Testis (tissue), 3 donors: ENCODE data around the gene ABCA4. TPM values are rescaled to one million over a fixed set of nuclear protein-coding genes. Genes with fewer than 3 reads are reported as not detected.

Experiments used
- DNase-seq: peaks from one replicate; pipeline ENCODE4 v3.0.0-alpha.2; 2019
- H3K27ac ChIP-seq, 2 donors: fragments of 200-600 bp; sonication (generic); one replicate each; pipeline ENCODE4 v1.5.1; 2019
- H3K27me3 ChIP-seq: fragments of 200-600 bp; sonication (generic); one replicate; pipeline ENCODE4 v1.5.1; 2019
- H3K36me3 ChIP-seq: fragments of 200-600 bp; sonication (generic); one replicate; pipeline ENCODE4 v1.5.1; 2017; ENCODE audit warnings: low read depth; ENCODE audit errors: missing control alignments
- H3K4me1 ChIP-seq: fragments of 200-600 bp; sonication (generic); one replicate; pipeline ENCODE4 v1.5.1; 2019
- H3K4me3 ChIP-seq, 2 donors: fragments of 200-600 bp; sonication (generic); one replicate each; pipeline ENCODE4 v1.5.1; 2017 to 2019
- H3K9me3 ChIP-seq: fragments of 200-600 bp; sonication (generic); one replicate; pipeline ENCODE4 v1.5.1; 2017
- POLR2A ChIP-seq: fragments of 450-650 bp; IDR thresholded peaks from one replicate; pipeline ENCODE4 v1.6.1; 2017; ENCODE audit warnings: antibody characterized with exemption, mild to moderate bottlenecking, moderate library complexity
- WGBS, 2 donors: methylation state at CpG; one replicate each; pipeline ENCODE4 v1.1.5; 2018; 5-methylcytosine and 5-hydroxymethylcytosine counted together
- intact Hi-C: fragments of 100-400 bp; cut with DNase I; formaldehyde crosslinking; loops from one replicate; pipeline ENCODE4 v1.15.1; 2023; ENCODE audit warnings: low total_unique reads
- polyA plus RNA-seq: library from polyadenylated mRNA; stranded (reverse); fragments of 350-450 nt; fragmentation: Illumina TruSeq; extraction: RNeasy Lipid Tissue Mini Kit (QIAGEN cat#74804); gene quantifications from one replicate; pipeline ENCODE4 v1.2.3, GENCODE V29; 2014; ENCODE audit warnings: low read depth, low replicate concordance; ENCODE audit not compliant: insufficient read depth
- total RNA-seq, 2 donors: library from RNA; depleted of rRNA; stranded (reverse); fragments of >200 nt; gene quantifications; one replicate each; pipeline ENCODE4 v1.2.3, GENCODE V29; 2016
- TF ChIP-seq, protein P1 (sequence below), 3 experiments: fragments of 450-650 bp in 2 of 3; fragments of 200-600 bp in 1 of 3; sonication (generic) in 1 of 3; IDR thresholded peaks; one replicate each; pipeline ENCODE4 v1.5.1; 2016 to 2019; ENCODE audit warnings: antibody characterized with exemption in 3 of 3, mild to moderate bottlenecking in 2 of 3, moderate library complexity in 1 of 3

The ABCA4 gene
- total and polyA plus RNA-seq, 3 donors from 2014 or later, result 1.6 to 1.8 (median 1.8) TPM

GRCh38 chr1:94015489-94015817 is 105.5 kb downstream of the ABCA4 start:
- 72 to 98% methylated on average over 2 to 3 of the region's 3 CpGs for WGBS, 2 donors
- Histone ChIP-seq H3K4me1 (peaks cover 3% of the 10 kb centered on the region), H3K36me3 (no peaks in the 10 kb centered on the region), H3K27me3 (no peaks in the 10 kb centered on the region), H3K27ac (no peak overlapping the region), H3K4me3 (no peak overlapping the region), H3K9me3 (no peaks in the 10 kb centered on the region)
- no peak for DNase-seq
- TF ChIP-seq, protein P1, sequence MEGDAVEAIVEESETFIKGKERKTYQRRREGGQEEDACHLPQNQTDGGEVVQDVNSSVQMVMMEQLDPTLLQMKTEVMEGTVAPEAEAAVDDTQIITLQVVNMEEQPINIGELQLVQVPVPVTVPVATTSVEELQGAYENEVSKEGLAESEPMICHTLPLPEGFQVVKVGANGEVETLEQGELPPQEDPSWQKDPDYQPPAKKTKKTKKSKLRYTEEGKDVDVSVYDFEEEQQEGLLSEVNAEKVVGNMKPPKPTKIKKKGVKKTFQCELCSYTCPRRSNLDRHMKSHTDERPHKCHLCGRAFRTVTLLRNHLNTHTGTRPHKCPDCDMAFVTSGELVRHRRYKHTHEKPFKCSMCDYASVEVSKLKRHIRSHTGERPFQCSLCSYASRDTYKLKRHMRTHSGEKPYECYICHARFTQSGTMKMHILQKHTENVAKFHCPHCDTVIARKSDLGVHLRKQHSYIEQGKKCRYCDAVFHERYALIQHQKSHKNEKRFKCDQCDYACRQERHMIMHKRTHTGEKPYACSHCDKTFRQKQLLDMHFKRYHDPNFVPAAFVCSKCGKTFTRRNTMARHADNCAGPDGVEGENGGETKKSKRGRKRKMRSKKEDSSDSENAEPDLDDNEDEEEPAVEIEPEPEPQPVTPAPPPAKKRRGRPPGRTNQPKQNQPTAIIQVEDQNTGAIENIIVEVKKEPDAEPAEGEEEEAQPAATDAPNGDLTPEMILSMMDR (IDR thresholded peaks at IDR 0.05), result no peak
- TF ChIP-seq POLR2A, result no peak
- intact Hi-C loops, result no loop called here

GRCh38 chr1:94014635-94015488 is 106.1 kb downstream of the ABCA4 start:
- no peaks in the 10 kb centered on the region for H3K9me3 ChIP-seq
- intact Hi-C loops, result no loop called here
- no peaks in the 10 kb centered on the region for H3K36me3 ChIP-seq
- no peaks in the 10 kb centered on the region for H3K27me3 ChIP-seq
- no peak for DNase-seq
- H3K27ac ChIP-seq, result no peak overlapping the region
- WGBS, 2 donors, result 84 to 95% methylated on average over 6 of the region's 6 CpGs
- no peaks in the 10 kb centered on the region for H3K4me1 ChIP-seq
- TF ChIP-seq POLR2A, result no peak
- TF ChIP-seq, protein P1 (IDR thresholded peaks at IDR 0.05), result no peak
- H3K4me3 ChIP-seq, result no peak overlapping the region

GRCh38 chr1:94014087-94014486 is 106.9 kb downstream of the ABCA4 start:
- intact Hi-C loops, result no loop called here
- TF ChIP-seq, protein P1 (IDR thresholded peaks at IDR 0.05), result no peak
- TF ChIP-seq POLR2A, result no peak
- Histone ChIP-seq H3K4me1 (no peaks in the 10 kb centered on the region), H3K27me3 (no peaks in the 10 kb centered on the region), H3K36me3 (no peaks in the 10 kb centered on the region), H3K4me3 (no peak overlapping the region), H3K27ac (no peak overlapping the region), H3K9me3 (no peaks in the 10 kb centered on the region)
- DNase-seq, result no peak
- 77 to 86% methylated on average over 6 of the region's 6 CpGs for WGBS, 2 donors

- intact Hi-C loops, result no loop called here
- no peak overlapping the region for H3K27ac ChIP-seq
- 76 to 83% methylated on average over 8 of the region's 8 CpGs for WGBS, 2 donors
- H3K4me3 ChIP-seq, result no peak overlapping the region
- H3K4me1 ChIP-seq, result no peaks in the 10 kb centered on the region
- no peaks in the 10 kb centered on the region for H3K9me3 ChIP-seq
- no peak for TF ChIP-seq POLR2A
- TF ChIP-seq, protein P1 (IDR thresholded peaks at IDR 0.05), result no peak
- no peak for DNase-seq
- H3K27me3 ChIP-seq, result no peaks in the 10 kb centered on the region
- no peaks in the 10 kb centered on the region for H3K36me3 ChIP-seq
These were observed 107.5 kb downstream of the ABCA4 start for GRCh38 chr1:94013367-94013878.
